HG02678 (cell line): ENCODE results near the gene LIN54.
"Not testable (repeated sequence)": the region's sequence is repeated elsewhere in the genome, so short reads cannot be mapped to it uniquely, and the experiment has no call there.

ENCODE experiments used
- ATAC-seq: cut with Tn5 transposase; IDR thresholded peaks from one replicate; pipeline ENCODE4 v1.9.1; 2021; ENCODE audit warnings: mild to moderate bottlenecking, moderate library complexity; ENCODE audit not compliant: unreplicated experiment

LIN54 gene

GRCh38 chr4:83012687-83013419, 2.2 kb upstream of the LIN54 start:
- ATAC-seq, result peak; percentile 83

GRCh38 chr4:83012200-83012686, 1.6 kb upstream of the LIN54 start:
- ATAC-seq, result peak; percentile 11

- no peak for ATAC-seq
Measured at GRCh38 chr4:83011689-83012199, 1.1 kb upstream of the LIN54 start.

- no peak for ATAC-seq
Measured at GRCh38 chr4:83010111-83010521, 507 bp downstream of the LIN54 start.

- no peak for ATAC-seq
Measured at GRCh38 chr4:83009529-83009928, 1.1 kb downstream of the LIN54 start.

- ATAC-seq, result not testable (repeated sequence)
Measured at GRCh38 chr4:83003044-83003791, 7.4 kb downstream of the LIN54 start.

GRCh38 chr4:83002329-83002728, 8.3 kb downstream of the LIN54 start:
- ATAC-seq, result no peak

- ATAC-seq, result no peak
Measured at GRCh38 chr4:82998898-82999297, 11.7 kb downstream of the LIN54 start.

- no peak for ATAC-seq
Measured at GRCh38 chr4:82994834-82995233, 15.8 kb downstream of the LIN54 start.

- ATAC-seq, result peak; percentile 92
Measured at GRCh38 chr4:82989575-82990429, 20.8 kb downstream of the LIN54 start.

GRCh38 chr4:82988323-82988832, 22.2 kb downstream of the LIN54 start:
- ATAC-seq, result no peak

GRCh38 chr4:82987519-82987918, 23.1 kb downstream of the LIN54 start:
- ATAC-seq, result not testable (repeated sequence)

- no peak for ATAC-seq
Measured at GRCh38 chr4:82984459-82984858, 26.2 kb downstream of the LIN54 start.

GRCh38 chr4:82983444-82983843, 27.2 kb downstream of the LIN54 start:
- no peak for ATAC-seq

- ATAC-seq, result no peak
Measured at GRCh38 chr4:82981138-82981537, 29.5 kb downstream of the LIN54 start.

- ATAC-seq, result no peak
Measured at GRCh38 chr4:82975792-82976191, 34.8 kb downstream of the LIN54 start.

GRCh38 chr4:82969414-82969813, 41.2 kb downstream of the LIN54 start:
- ATAC-seq, result peak; percentile 12

GRCh38 chr4:82968972-82969371, 41.7 kb downstream of the LIN54 start:
- peak; percentile 54 for ATAC-seq

GRCh38 chr4:82965763-82966162, 44.9 kb downstream of the LIN54 start:
- ATAC-seq, result no peak

GRCh38 chr4:82957045-82957444, 53.6 kb downstream of the LIN54 start:
- no peak for ATAC-seq

- ATAC-seq, result no peak
Measured at GRCh38 chr4:82954212-82954611, 56.4 kb downstream of the LIN54 start.
